ENCODE results near the gene SMARCD2.

DNA sequence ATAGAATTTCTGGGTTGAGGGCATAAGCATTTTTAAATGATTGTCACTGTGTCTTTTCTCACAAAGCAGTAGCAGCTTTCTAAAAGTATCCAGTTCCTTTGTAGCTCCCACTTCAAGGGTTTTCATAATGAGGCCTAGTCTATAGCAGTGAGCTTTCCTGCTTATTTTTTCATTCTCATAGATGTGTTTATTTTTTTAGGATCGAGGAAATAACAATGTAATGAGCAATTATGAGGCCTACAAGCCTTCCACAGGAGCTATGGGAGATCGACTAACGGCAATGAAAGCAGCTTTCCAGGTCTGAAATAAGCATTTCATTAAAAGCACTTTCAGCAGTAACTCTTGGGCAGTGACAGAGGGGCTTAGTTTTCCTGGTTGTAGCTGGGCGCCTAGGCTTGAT is 25.8 kb downstream of the SMARCD2 start:
- TF ChIP-seq, protein P1, sequence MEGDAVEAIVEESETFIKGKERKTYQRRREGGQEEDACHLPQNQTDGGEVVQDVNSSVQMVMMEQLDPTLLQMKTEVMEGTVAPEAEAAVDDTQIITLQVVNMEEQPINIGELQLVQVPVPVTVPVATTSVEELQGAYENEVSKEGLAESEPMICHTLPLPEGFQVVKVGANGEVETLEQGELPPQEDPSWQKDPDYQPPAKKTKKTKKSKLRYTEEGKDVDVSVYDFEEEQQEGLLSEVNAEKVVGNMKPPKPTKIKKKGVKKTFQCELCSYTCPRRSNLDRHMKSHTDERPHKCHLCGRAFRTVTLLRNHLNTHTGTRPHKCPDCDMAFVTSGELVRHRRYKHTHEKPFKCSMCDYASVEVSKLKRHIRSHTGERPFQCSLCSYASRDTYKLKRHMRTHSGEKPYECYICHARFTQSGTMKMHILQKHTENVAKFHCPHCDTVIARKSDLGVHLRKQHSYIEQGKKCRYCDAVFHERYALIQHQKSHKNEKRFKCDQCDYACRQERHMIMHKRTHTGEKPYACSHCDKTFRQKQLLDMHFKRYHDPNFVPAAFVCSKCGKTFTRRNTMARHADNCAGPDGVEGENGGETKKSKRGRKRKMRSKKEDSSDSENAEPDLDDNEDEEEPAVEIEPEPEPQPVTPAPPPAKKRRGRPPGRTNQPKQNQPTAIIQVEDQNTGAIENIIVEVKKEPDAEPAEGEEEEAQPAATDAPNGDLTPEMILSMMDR (IDR thresholded peaks at IDR 0.05; ENCODE audit: insufficient read depth, low read length), result no peak
- TF ChIP-seq, protein P2, sequence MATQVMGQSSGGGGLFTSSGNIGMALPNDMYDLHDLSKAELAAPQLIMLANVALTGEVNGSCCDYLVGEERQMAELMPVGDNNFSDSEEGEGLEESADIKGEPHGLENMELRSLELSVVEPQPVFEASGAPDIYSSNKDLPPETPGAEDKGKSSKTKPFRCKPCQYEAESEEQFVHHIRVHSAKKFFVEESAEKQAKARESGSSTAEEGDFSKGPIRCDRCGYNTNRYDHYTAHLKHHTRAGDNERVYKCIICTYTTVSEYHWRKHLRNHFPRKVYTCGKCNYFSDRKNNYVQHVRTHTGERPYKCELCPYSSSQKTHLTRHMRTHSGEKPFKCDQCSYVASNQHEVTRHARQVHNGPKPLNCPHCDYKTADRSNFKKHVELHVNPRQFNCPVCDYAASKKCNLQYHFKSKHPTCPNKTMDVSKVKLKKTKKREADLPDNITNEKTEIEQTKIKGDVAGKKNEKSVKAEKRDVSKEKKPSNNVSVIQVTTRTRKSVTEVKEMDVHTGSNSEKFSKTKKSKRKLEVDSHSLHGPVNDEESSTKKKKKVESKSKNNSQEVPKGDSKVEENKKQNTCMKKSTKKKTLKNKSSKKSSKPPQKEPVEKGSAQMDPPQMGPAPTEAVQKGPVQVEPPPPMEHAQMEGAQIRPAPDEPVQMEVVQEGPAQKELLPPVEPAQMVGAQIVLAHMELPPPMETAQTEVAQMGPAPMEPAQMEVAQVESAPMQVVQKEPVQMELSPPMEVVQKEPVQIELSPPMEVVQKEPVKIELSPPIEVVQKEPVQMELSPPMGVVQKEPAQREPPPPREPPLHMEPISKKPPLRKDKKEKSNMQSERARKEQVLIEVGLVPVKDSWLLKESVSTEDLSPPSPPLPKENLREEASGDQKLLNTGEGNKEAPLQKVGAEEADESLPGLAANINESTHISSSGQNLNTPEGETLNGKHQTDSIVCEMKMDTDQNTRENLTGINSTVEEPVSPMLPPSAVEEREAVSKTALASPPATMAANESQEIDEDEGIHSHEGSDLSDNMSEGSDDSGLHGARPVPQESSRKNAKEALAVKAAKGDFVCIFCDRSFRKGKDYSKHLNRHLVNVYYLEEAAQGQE (IDR thresholded peaks at IDR 0.05; ENCODE audit: insufficient replicate concordance, low read depth), result no peak
